ENCODE data around the gene SLC18B1. TPM values are rescaled to one million over a fixed set of nuclear protein-coding genes. Genes with fewer than 3 reads are reported as not detected.
"Not testable (repeated sequence)": the region's sequence is repeated elsewhere in the genome, so short reads cannot be mapped to it uniquely, and the experiment has no call there.

SLC18B1 gene
- total RNA-seq, 2 experiments from 2014 or later = 6.0 to 6.3 TPM

- H3K9me3 Mint-ChIP-seq (ENCODE audit: insufficient read depth) = no peaks in the 10 kb centered on the region
- H3K36me3 Mint-ChIP-seq (ENCODE audit: low read depth) = peaks cover 9% of the 10 kb centered on the region
- POLR2A ChIA-PET = no interaction called here
- ATAC-seq = no peak
- DNase-seq = no peak
- no peaks in the 10 kb centered on the region for H3K27me3 Mint-ChIP-seq (ENCODE audit: low read depth)
- CTCF ChIA-PET = no interaction called here
- H3K27ac Mint-ChIP-seq = no peak overlapping the region
- H3K4me1 Mint-ChIP-seq (ENCODE audit: low read depth) = peaks cover 15% of the 10 kb centered on the region
- no peak overlapping the region for H3K4me3 Mint-ChIP-seq
These were observed 3.0 kb downstream of the SLC18B1 start for GRCh38 chr6:132795461-132795860.

GRCh38 chr6:132792510-132792909 is 5.9 kb downstream of the SLC18B1 start:
- Mint-ChIP-seq H3K27me3 (ENCODE audit: low read depth) (no peaks in the 10 kb centered on the region), H3K4me1 (ENCODE audit: low read depth) (peaks cover 15% of the 10 kb centered on the region), H3K4me3 (no peak overlapping the region), H3K36me3 (ENCODE audit: low read depth) (peaks cover 18% of the 10 kb centered on the region), H3K9me3 (ENCODE audit: insufficient read depth) (no peaks in the 10 kb centered on the region), H3K27ac (no peak overlapping the region)
- ATAC-seq (no peak), DNase-seq (no peak)
- ChIA-PET POLR2A (interaction anchor here (1.7 kb wide), 1 partner anchor 22 kb away, joined by 6 read pairs; the partner anchor contains the start of gene RPS12), CTCF (interaction anchor here (0.8 to 1.9 kb wide), 4 partner anchors 24 to 262 kb away, joined by 3 to 4 read pairs (median 3); no protein-coding TSS in a partner anchor)

DNA sequence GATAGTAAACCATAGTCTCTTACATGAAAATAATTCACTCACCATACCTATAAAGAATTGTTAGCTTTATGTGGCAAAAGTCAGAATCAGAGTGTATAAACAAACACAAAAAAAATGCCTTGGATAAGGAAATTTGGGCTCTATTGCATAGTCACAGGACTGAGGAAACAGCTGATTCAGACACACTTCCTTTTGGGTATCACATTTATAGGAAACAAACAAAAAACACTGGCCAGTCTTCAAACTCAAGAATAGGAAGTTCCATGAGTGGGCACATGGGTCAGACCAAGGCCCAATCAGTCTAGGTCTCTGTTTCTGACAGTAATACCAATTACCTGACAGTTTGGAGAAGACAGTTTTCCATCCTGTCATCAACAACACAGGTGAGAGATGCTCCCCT is 8.0 kb downstream of the SLC18B1 start:
- DNase-seq (no peak), ATAC-seq (no peak)
- POLR2A ChIA-PET = no interaction called here
- Mint-ChIP-seq H3K36me3 (ENCODE audit: low read depth) (peaks cover 16% of the 10 kb centered on the region), H3K27ac (no peak overlapping the region), H3K4me1 (ENCODE audit: low read depth) (peaks cover 12% of the 10 kb centered on the region), H3K27me3 (ENCODE audit: low read depth) (no peaks in the 10 kb centered on the region), H3K9me3 (ENCODE audit: insufficient read depth) (no peaks in the 10 kb centered on the region), H3K4me3 (no peak overlapping the region)
- CTCF ChIA-PET = interaction anchor here (0.9 to 1.2 kb wide), 2 partner anchors 9 to 10 kb away, joined by 3 to 5 read pairs; no protein-coding TSS in a partner anchor

DNA sequence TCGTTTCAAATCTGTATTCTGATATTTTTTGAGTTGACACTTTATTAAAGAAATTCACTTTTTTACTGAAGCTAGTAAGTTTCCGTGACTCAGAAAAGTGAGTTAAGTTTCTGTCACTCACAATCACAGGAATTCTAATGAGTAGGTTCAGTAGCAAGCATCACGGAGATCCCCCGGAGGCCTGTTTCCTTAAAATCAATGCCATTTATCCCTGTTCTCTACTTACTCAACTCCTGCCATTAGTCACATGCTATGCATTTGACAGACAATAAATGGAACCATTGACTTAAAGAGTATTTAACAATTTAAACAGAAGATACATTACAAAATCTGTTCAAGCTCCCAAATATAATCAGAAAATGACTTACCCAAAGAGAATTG is 9.1 kb downstream of the SLC18B1 start:
- Mint-ChIP-seq H3K36me3 (ENCODE audit: low read depth) (peaks cover 13% of the 10 kb centered on the region), H3K4me3 (no peak overlapping the region), H3K4me1 (ENCODE audit: low read depth) (peaks cover 12% of the 10 kb centered on the region), H3K27ac (no peak overlapping the region), H3K9me3 (ENCODE audit: insufficient read depth) (no peaks in the 10 kb centered on the region), H3K27me3 (ENCODE audit: low read depth) (no peaks in the 10 kb centered on the region)
- ChIA-PET CTCF (interaction anchor here (1.1 to 1.7 kb wide), 2 partner anchors 9 to 34 kb away, joined by 4 to 10 read pairs; partner anchors contain the start of gene SLC18B1), POLR2A (no interaction called here)
- DNase-seq = no peak
- no peak for ATAC-seq

DNA sequence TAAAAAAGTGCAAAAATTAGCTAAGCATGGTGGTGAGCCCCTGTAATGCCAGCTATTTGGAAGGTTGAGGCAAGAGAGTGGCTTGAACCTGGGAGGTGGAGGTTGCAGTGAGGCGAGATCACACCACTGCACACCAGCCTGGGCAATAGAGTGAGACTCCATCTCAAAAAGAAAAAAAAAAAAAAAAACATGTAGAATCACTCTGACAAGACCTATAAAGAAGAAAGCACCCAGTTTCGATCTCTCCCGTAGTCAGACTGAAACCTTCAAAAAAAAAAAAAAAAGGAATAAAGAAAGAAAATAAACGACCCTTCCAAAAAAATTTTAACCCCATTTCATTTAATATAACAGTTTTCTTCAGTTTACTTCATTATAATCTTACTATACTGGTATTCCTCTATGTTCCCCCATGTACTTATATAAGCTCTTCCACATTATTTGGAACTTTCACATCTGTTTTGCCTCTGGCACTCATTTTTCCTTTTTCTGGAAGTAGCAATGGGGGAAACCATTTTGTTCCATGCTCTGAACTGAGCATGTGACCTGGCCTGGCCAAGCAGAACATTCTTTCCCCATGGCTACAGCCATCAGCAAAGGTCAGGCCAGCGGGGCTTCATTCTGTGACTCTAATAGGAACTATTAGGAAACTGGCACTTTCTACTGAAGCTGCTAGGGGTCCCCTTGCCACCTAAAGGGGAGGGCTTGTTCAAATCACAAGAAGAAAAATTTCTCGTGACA is 9.6 kb downstream of the SLC18B1 start:
- POLR2A ChIA-PET = no interaction called here
- H3K27ac Mint-ChIP-seq = no peak overlapping the region
- no peak for ATAC-seq

GRCh38 chr6:132785936-132786335 is 12.5 kb downstream of the SLC18B1 start:
- DNase-seq (no peak), ATAC-seq (no peak)
- Mint-ChIP-seq H3K9me3 (ENCODE audit: insufficient read depth) (no peaks in the 10 kb centered on the region), H3K36me3 (ENCODE audit: low read depth) (peaks cover 13% of the 10 kb centered on the region), H3K4me1 (ENCODE audit: low read depth) (peaks cover 9% of the 10 kb centered on the region), H3K27me3 (ENCODE audit: low read depth) (no peaks in the 10 kb centered on the region), H3K27ac (no peak overlapping the region), H3K4me3 (no peak overlapping the region)
- CTCF ChIA-PET = no interaction called here
- POLR2A ChIA-PET = no interaction called here

More for the DNA sequence above, 9.6 kb downstream of the SLC18B1 start:
- CTCF ChIA-PET = interaction anchor here (1.1 to 1.7 kb wide), 2 partner anchors 9 to 34 kb away, joined by 4 to 10 read pairs; partner anchors contain the start of gene SLC18B1
- H3K9me3 Mint-ChIP-seq (ENCODE audit: insufficient read depth) = no peaks in the 10 kb centered on the region
- no peak overlapping the region for H3K4me3 Mint-ChIP-seq
- H3K27me3 Mint-ChIP-seq (ENCODE audit: low read depth) = no peaks in the 10 kb centered on the region
- H3K4me1 Mint-ChIP-seq (ENCODE audit: low read depth) = peaks cover 12% of the 10 kb centered on the region
- no peak for DNase-seq
- H3K36me3 Mint-ChIP-seq (ENCODE audit: low read depth) = peaks cover 13% of the 10 kb centered on the region

- DNase-seq = peak; percentile 42
- Mint-ChIP-seq H3K36me3 (ENCODE audit: low read depth) (peaks cover 11% of the 10 kb centered on the region), H3K27me3 (ENCODE audit: low read depth) (no peaks in the 10 kb centered on the region), H3K9me3 (ENCODE audit: insufficient read depth) (no peaks in the 10 kb centered on the region), H3K4me1 (ENCODE audit: low read depth) (peaks cover 3% of the 10 kb centered on the region), H3K4me3 (no peak overlapping the region), H3K27ac (no peak overlapping the region)
- peak; percentile 80 for ATAC-seq
- ChIA-PET POLR2A (no interaction called here), CTCF (interaction anchor here (0.6 to 1.2 kb wide), 3 partner anchors 10 to 111 kb away, joined by 3 to 4 read pairs (median 3); no protein-coding TSS in a partner anchor)
These were observed 17.6 kb downstream of the SLC18B1 start for GRCh38 chr6:132780770-132781371.

GRCh38 chr6:132777881-132778280 is 20.6 kb downstream of the SLC18B1 start:
- CTCF ChIA-PET; H3K27me3 Mint-ChIP-seq (ENCODE audit: low read depth); H3K9me3 Mint-ChIP-seq (ENCODE audit: insufficient read depth); DNase-seq; H3K4me1 Mint-ChIP-seq (ENCODE audit: low read depth); POLR2A ChIA-PET; H3K4me3 Mint-ChIP-seq; ATAC-seq: not testable (repeated sequence)
- H3K27ac Mint-ChIP-seq = peak overlapping the region; percentile 0
- H3K36me3 Mint-ChIP-seq (ENCODE audit: low read depth) = peaks cover 18% of the 10 kb centered on the region

GRCh38 chr6:132768051-132768517 is 30.4 kb downstream of the SLC18B1 start:
- no peaks in the 10 kb centered on the region for H3K9me3 Mint-ChIP-seq (ENCODE audit: insufficient read depth)
- peaks cover 15% of the 10 kb centered on the region for H3K36me3 Mint-ChIP-seq (ENCODE audit: low read depth)
- H3K27me3 Mint-ChIP-seq (ENCODE audit: low read depth) = no peaks in the 10 kb centered on the region
- POLR2A ChIA-PET = interaction anchor here (0.6 kb wide), 1 partner anchor 46 kb away, joined by 3 read pairs; no protein-coding TSS in a partner anchor
- peak; percentile 66 for ATAC-seq
- H3K4me1 Mint-ChIP-seq (ENCODE audit: low read depth) = peaks cover 19% of the 10 kb centered on the region
- no peak overlapping the region for H3K4me3 Mint-ChIP-seq
- peak; percentile 54 for DNase-seq
- CTCF ChIA-PET = interaction anchor here (0.8 to 9.7 kb wide), 9 partner anchors 15 to 488 kb away, joined by 3 to 115 read pairs (median 4); partner anchors contain the start of genes SLC18B1 and STX7
- no peak overlapping the region for H3K27ac Mint-ChIP-seq

- H3K36me3 Mint-ChIP-seq (ENCODE audit: low read depth) = peaks cover 11% of the 10 kb centered on the region
- no peaks in the 10 kb centered on the region for H3K27me3 Mint-ChIP-seq (ENCODE audit: low read depth)
- ChIA-PET POLR2A (no interaction called here), CTCF (interaction anchor here (0.9 to 9.7 kb wide), 6 partner anchors 16 to 486 kb away, joined by 3 to 115 read pairs (median 4); no protein-coding TSS in a partner anchor)
- DNase-seq (no peak), ATAC-seq (no peak)
- H3K9me3 Mint-ChIP-seq (ENCODE audit: insufficient read depth) = no peaks in the 10 kb centered on the region
- H3K4me1 Mint-ChIP-seq (ENCODE audit: low read depth) = peaks cover 35% of the 10 kb centered on the region
- H3K27ac Mint-ChIP-seq = no peak overlapping the region
- H3K4me3 Mint-ChIP-seq = no peak overlapping the region
These were observed 32.9 kb downstream of the SLC18B1 start for GRCh38 chr6:132765560-132765959.

DNA sequence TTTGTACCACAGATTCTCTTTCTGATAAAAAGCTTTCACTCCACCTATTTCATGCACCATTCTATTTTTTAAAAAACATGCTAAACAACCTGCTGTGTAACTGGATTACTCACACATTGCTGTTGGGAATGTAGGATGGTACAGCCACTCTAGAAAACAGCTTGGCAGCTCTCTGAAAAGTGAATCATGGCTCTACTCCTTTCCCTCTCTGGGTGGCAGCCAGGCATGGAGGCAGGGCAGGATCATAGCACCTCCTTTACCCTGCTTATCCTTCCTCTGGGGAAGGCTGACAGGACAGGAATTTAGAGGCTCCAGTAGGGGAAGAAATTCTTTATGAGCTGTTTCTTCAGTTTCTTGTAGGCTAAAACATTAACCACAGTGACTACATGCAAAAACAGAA is 34.1 kb downstream of the SLC18B1 start:
- peaks cover 40% of the 10 kb centered on the region for H3K4me1 Mint-ChIP-seq (ENCODE audit: low read depth)
- no peaks in the 10 kb centered on the region for H3K27me3 Mint-ChIP-seq (ENCODE audit: low read depth)
- no peak overlapping the region for H3K4me3 Mint-ChIP-seq
- H3K9me3 Mint-ChIP-seq (ENCODE audit: insufficient read depth) = no peaks in the 10 kb centered on the region
- ChIA-PET CTCF (interaction anchor here (0.9 to 9.7 kb wide), 7 partner anchors 11 to 96 kb away, joined by 3 to 115 read pairs (median 8); partner anchors contain the start of gene SLC18B1), POLR2A (interaction anchor here (0.6 to 2.8 kb wide), 3 partner anchors 15 to 94 kb away, joined by 3 to 31 read pairs (median 4); partner anchors contain the start of gene RPS12)
- DNase-seq = no peak
- peaks cover 11% of the 10 kb centered on the region for H3K36me3 Mint-ChIP-seq (ENCODE audit: low read depth)
- no peak overlapping the region for H3K27ac Mint-ChIP-seq
- no peak for ATAC-seq

All from activated CD8-positive, alpha-beta T cell treated with anti-CD3 and anti-CD28 coated beads, Interleukin-2, amount 10 ng/mL, durations not matched to agents 7 days and 5 days (primary cell).